Natural killer cell (primary cell): ENCODE data around the gene PHLDB3. TPM values are rescaled to one million over a fixed set of nuclear protein-coding genes. Genes with fewer than 3 reads are reported as not detected.

Experiments used
- ATAC-seq, 3 donors: fragments of 150-1000 bp in 2 of 3; fragments of 200-7000 bp in 1 of 3; cut with Tn5 transposase; 1 replicate in 1 of 3; 2 replicates in 2 of 3; pipeline ENCODE4 v1.10.0; 2021; ENCODE audit warnings: mild to moderate bottlenecking in 2 of 3, moderate library complexity in 2 of 3
- DNase-seq, 2 donors: peaks; one replicate each; pipeline versions ENCODE4 v3.0.0 to v3.0.0-alpha.2; 2013 to 2021; ENCODE audit warnings: mixed read lengths in 1 of 2
- H3K27ac ChIP-seq: one replicate; pipeline ENCODE4 v1.5.1; 2013; ENCODE audit warnings: mild to moderate bottlenecking, low read length
- H3K27me3 ChIP-seq: one replicate; pipeline ENCODE4 v1.6.1; 2013; ENCODE audit warnings: low read length; ENCODE audit not compliant: control insufficient read depth, insufficient read depth
- H3K36me3 ChIP-seq: one replicate; pipeline ENCODE4 v1.6.1; 2013; ENCODE audit warnings: low read length; ENCODE audit not compliant: control insufficient read depth, insufficient read depth
- H3K4me1 ChIP-seq: one replicate; pipeline ENCODE4 v1.6.1; 2013; ENCODE audit warnings: low read length; ENCODE audit not compliant: control insufficient read depth, insufficient read depth
- H3K4me3 ChIP-seq: one replicate; pipeline ENCODE4 v1.5.1; 2013; ENCODE audit warnings: low read length
- H3K9me3 ChIP-seq: one replicate; pipeline ENCODE4 v1.6.1; 2013; ENCODE audit warnings: low read length; ENCODE audit not compliant: control insufficient read depth, insufficient read depth
- H3K27ac Mint-ChIP-seq, 2 donors: one replicate each; pipeline ENCODE4 v1.8.0; 2022; ENCODE audit warnings: mild to moderate bottlenecking in 2 of 2, mixed read lengths in 2 of 2, moderate library complexity in 1 of 2
- H3K27me3 Mint-ChIP-seq, 2 donors: one replicate each; pipeline ENCODE4 v1.8.0; 2022; ENCODE audit warnings: low read depth in 2 of 2, mixed read lengths in 2 of 2
- H3K36me3 Mint-ChIP-seq: one replicate; pipeline ENCODE4 v1.8.0; 2022; ENCODE audit warnings: mixed read lengths
- H3K4me1 Mint-ChIP-seq, 2 donors: one replicate each; pipeline ENCODE4 v1.8.0; 2022; ENCODE audit warnings: mixed read lengths in 2 of 2
- H3K4me3 Mint-ChIP-seq: one replicate; pipeline ENCODE4 v1.8.0; 2022; ENCODE audit warnings: mild to moderate bottlenecking, moderate library complexity, mixed read lengths
- H3K9me3 Mint-ChIP-seq, 2 donors: one replicate each; pipeline ENCODE4 v1.8.0; 2022; ENCODE audit warnings: mixed read lengths in 2 of 2
- WGBS: methylation state at CpG from one replicate; pipeline ENCODE4 v1.1.7; 2013; ENCODE audit warnings: missing lambda C conversion rate; ENCODE audit not compliant: insufficient coverage; 5-methylcytosine and 5-hydroxymethylcytosine counted together
- intact Hi-C: fragments of 100-400 bp; cut with micrococcal nuclease; formaldehyde crosslinking; loops from one replicate; pipeline ENCODE4 v1.14.2; 2022
- total RNA-seq, 4 donors: library from RNA; stranded (reverse); fragments of 120-200 nt in 1 of 4; gene quantifications; one replicate each; pipeline versions ENCODE4 v1.2.3 to v1.2.4, GENCODE V29; 2013 to 2022
- TF ChIP-seq, protein P1 (sequence below): fragments of 200-600 bp; IDR thresholded peaks from one replicate; pipeline ENCODE4 v1.8.0; 2022; ENCODE audit warnings: antibody characterized with exemption

Gene PHLDB3
- total RNA-seq, 3 donors from 2014 or later (not counting 1 experiment from before 2014, with no cell fraction given): 24.5 to 24.9 (median 24.8) TPM

DNA sequence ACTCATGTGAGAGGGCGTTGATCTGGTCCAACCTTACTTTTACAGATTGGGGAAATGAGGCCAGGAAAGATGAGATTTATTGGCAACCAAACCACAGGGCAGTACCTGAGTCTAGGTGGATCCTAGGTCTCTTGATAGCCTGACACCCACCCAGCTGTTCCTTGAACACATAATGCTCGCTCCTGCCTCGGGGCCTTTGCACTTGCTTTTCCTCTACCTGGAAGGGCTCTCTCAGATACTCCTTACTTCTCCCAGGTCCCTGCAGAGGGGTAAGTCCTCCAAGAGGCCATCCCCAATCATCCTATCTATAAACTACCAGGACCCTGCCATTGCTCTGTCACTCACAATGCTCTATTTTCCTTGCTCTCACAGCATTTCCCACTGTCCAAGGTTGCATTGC, 35.8 kb upstream of the PHLDB3 start:
- peak overlapping the region in 1 of 2 donors; percentile 13 for H3K27ac Mint-ChIP-seq
- Histone ChIP-seq H3K4me3 (no peak overlapping the region), H3K27me3 (no peaks in the 10 kb centered on the region), H3K4me1 (no peaks in the 10 kb centered on the region), H3K27ac (no peak overlapping the region), H3K36me3 (peaks cover 39% of the 10 kb centered on the region), H3K9me3 (peaks cover 3% of the 10 kb centered on the region)
- H3K4me3 Mint-ChIP-seq: no peak overlapping the region
- 93% methylated on average over 3 of the region's 3 CpGs for WGBS
- intact Hi-C loops: no loop called here
- H3K4me1 Mint-ChIP-seq: peaks cover 7 to 10% of the 10 kb centered on the region in 2 donors
- DNase-seq (no peak), ATAC-seq (no peak)
- H3K27me3 Mint-ChIP-seq: no peaks in the 10 kb centered on the region
- TF ChIP-seq, protein P1, sequence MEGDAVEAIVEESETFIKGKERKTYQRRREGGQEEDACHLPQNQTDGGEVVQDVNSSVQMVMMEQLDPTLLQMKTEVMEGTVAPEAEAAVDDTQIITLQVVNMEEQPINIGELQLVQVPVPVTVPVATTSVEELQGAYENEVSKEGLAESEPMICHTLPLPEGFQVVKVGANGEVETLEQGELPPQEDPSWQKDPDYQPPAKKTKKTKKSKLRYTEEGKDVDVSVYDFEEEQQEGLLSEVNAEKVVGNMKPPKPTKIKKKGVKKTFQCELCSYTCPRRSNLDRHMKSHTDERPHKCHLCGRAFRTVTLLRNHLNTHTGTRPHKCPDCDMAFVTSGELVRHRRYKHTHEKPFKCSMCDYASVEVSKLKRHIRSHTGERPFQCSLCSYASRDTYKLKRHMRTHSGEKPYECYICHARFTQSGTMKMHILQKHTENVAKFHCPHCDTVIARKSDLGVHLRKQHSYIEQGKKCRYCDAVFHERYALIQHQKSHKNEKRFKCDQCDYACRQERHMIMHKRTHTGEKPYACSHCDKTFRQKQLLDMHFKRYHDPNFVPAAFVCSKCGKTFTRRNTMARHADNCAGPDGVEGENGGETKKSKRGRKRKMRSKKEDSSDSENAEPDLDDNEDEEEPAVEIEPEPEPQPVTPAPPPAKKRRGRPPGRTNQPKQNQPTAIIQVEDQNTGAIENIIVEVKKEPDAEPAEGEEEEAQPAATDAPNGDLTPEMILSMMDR: no peak
- peaks cover 0 to 2% of the 10 kb centered on the region in 2 donors for H3K9me3 Mint-ChIP-seq
- peaks cover 13% of the 10 kb centered on the region for H3K36me3 Mint-ChIP-seq

DNA sequence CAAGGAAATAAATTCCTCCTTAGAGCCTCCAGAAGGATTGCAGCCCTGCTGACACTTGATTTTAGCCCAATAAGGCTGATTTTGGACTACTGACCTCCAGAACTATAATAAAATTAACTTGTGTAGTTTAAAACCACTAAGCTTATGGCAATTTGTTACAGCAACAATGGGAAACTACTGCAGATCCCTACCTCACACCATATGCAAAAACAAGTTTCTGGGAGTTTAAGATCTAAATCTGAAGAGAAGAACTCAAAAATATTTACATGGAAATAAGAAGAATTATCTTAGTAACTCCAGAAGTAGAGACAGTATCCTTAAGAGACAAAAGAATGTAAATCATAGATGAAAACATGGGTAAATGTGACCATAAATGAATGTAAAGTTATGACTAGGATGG, 34.4 kb upstream of the PHLDB3 start:
- intact Hi-C loops: no loop called here
- TF ChIP-seq, protein P1: no peak
- peaks cover 13% of the 10 kb centered on the region for H3K36me3 Mint-ChIP-seq

DNA sequence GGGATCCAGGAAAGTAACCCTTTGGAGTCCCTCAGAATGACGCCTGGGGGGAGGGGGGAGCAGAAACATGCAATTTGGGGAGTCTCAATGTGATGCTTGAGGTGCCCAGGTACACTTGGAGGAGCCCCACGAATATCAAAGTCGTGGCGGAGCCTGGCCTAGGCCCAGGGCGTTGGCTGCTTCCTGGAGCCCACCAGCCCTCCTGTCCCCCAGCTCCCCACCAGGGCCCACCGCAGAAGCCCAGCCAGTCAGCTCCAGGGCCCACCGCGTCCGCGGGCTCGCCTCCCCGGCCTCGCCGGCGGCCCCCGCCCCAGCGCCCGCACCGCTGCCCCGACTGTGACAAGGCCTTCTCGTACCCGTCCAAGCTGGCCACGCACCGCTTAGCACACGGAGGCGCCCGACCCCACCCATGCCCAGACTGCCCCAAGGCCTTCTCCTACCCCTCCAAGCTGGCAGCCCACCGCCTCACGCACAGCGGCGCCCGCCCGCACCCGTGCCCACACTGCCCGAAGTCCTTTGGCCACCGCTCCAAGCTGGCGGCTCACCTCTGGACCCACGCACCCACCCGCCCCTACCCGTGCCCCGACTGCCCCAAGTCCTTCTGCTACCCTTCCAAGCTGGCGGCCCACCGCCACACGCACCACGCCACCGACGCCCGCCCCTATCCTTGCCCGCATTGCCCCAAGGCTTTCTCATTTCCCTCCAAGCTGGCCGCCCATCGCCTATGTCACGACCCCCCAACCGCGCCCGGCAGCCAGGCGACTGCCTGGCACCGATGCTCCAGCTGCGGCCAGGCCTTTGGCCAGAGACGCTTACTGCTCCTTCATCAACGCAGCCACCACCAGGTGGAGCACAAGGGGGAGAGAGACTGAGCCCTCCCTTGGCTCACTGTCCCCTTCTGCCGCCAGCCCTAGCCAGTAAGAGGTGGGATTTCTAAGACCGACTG, 30.5 kb upstream of the PHLDB3 start:
- intact Hi-C loops: loop anchor here (1.0 kb wide), 1 partner anchor 59 kb away; no protein-coding TSS in a partner anchor
- DNase-seq (peak; percentile 44 to 58), ATAC-seq (no peak)
- no peaks in the 10 kb centered on the region for H3K27me3 ChIP-seq
- Mint-ChIP-seq H3K9me3 (peaks cover 0 to 2% of the 10 kb centered on the region in 2 donors), H3K27ac (peak overlapping the region; percentile 92 to 93), H3K36me3 (peaks cover 13% of the 10 kb centered on the region), H3K27me3 (no peaks in the 10 kb centered on the region), H3K4me3 (peak overlapping the region; percentile 67), H3K4me1 (peaks cover 30 to 34% of the 10 kb centered on the region in 2 donors)
- WGBS: 90% methylated on average over 62 of the region's 62 CpGs
- H3K4me3 ChIP-seq: no peak overlapping the region
- H3K36me3 ChIP-seq: peaks cover 11% of the 10 kb centered on the region
- peaks cover 23% of the 10 kb centered on the region for H3K4me1 ChIP-seq
- peaks cover 3% of the 10 kb centered on the region for H3K9me3 ChIP-seq
- TF ChIP-seq, protein P1: peak; percentile 22
- no peak overlapping the region for H3K27ac ChIP-seq

More for the DNA sequence above, 34.4 kb upstream of the PHLDB3 start:
- Histone ChIP-seq H3K9me3 (peaks cover 3% of the 10 kb centered on the region), H3K27me3 (no peaks in the 10 kb centered on the region), H3K27ac (no peak overlapping the region), H3K36me3 (peaks cover 32% of the 10 kb centered on the region), H3K4me3 (no peak overlapping the region), H3K4me1 (peaks cover 7% of the 10 kb centered on the region)
- ATAC-seq (no peak), DNase-seq (no peak)
- H3K4me3 Mint-ChIP-seq: no peak overlapping the region
- H3K27me3 Mint-ChIP-seq: no peaks in the 10 kb centered on the region
- H3K4me1 Mint-ChIP-seq: peaks cover 13 to 20% of the 10 kb centered on the region in 2 donors
- H3K9me3 Mint-ChIP-seq: peaks cover 0 to 2% of the 10 kb centered on the region in 2 donors
- no peak overlapping the region for H3K27ac Mint-ChIP-seq
